H1 (cell line): ENCODE results near the gene IP6K3. TPM values are rescaled to one million over a fixed set of nuclear protein-coding genes. Genes with fewer than 3 reads are reported as not detected.

Source experiments
- CTCF ChIA-PET: fragments of 300-600 bp; sonication (Branson Sonifier 250); formaldehyde crosslinking; loops from one replicate; lab custom pipeline; 2021; ENCODE audit not compliant: partially characterized antibody; lab: Charles Lee
- POLR2A ChIA-PET: fragments of 300-600 bp; sonication (Branson Sonifier 250); formaldehyde crosslinking; loops from one replicate; lab custom pipeline; 2021; ENCODE audit warnings: inconsistent platforms; ENCODE audit not compliant: partially characterized antibody; lab: Charles Lee
- DNase-seq, 2 experiments: peaks; one replicate each; pipeline versions ENCODE4 v3.0.0 to v3.0.0-alpha.2; 2010 to 2022; ENCODE audit warnings: low spot score in 2 of 2, low read depth in 1 of 2, mixed read lengths in 1 of 2
- FAIRE-seq: peaks from 2 replicates; lab custom pipeline; 2011; peaks lifted over from hg19 to GRCh38; lab: Jason Lieb, UNC
- H2AFZ ChIP-seq: 2 replicates; pipeline ENCODE4 v1.8.1; 2012; ENCODE audit warnings: low read length, inconsistent platforms
- H2AK5ac ChIP-seq: 2 replicates; pipeline ENCODE4 v1.6.1; 2013; ENCODE audit warnings: low read depth, low read length
- H2BK120ac ChIP-seq: replicated peaks from 2 replicates; pipeline ENCODE3; 2013; ENCODE audit warnings: low read depth, low read length, inconsistent platforms
- H2BK12ac ChIP-seq: 2 replicates; pipeline ENCODE4 v1.6.1; 2013; ENCODE audit warnings: low read depth, low read length
- H2BK15ac ChIP-seq: 2 replicates; pipeline ENCODE4 v1.6.1; 2013; ENCODE audit warnings: low read length
- H2BK20ac ChIP-seq: 2 replicates; pipeline ENCODE4 v1.6.1; 2013; ENCODE audit warnings: low read length
- H2BK5ac ChIP-seq: 2 replicates; pipeline ENCODE4 v1.6.1; 2013; ENCODE audit warnings: low read depth, low read length
- H3K14ac ChIP-seq: 2 replicates; pipeline ENCODE4 v1.6.1; 2013; ENCODE audit warnings: inconsistent platforms; ENCODE audit not compliant: insufficient read length
- H3K18ac ChIP-seq: 2 replicates; pipeline ENCODE4 v1.6.1; 2013; ENCODE audit warnings: low read length; ENCODE audit errors: extremely low read depth
- H3K23ac ChIP-seq: 2 replicates; pipeline ENCODE4 v1.6.1; 2013; ENCODE audit warnings: inconsistent platforms; ENCODE audit not compliant: insufficient read length
- H3K23me2 ChIP-seq: 2 replicates; pipeline ENCODE4 v1.6.1; 2013; ENCODE audit warnings: low read depth, low read length
- H3K27ac ChIP-seq: 2 replicates; pipeline ENCODE4 v1.6.1; 2011; ENCODE audit warnings: low read depth, low read length, inconsistent platforms
- H3K27me3 ChIP-seq, 4 experiments: replicated peaks in 1 of 4; 1 replicate in 1 of 4; 2 replicates in 3 of 4; pipeline versions ENCODE4 v1.6.1 to v1.8.1; 2011 to 2013; ENCODE audit warnings: low read length in 3 of 4, mild to moderate bottlenecking in 3 of 4, inconsistent platforms in 2 of 4, mixed read lengths in 2 of 4, moderate library complexity in 1 of 4; ENCODE audit not compliant: control insufficient read depth in 3 of 4, insufficient read depth in 3 of 4; ENCODE audit errors: extremely low read depth in 1 of 4
- H3K36me3 ChIP-seq, 4 experiments: 2 replicates each; pipeline versions ENCODE4 v1.6.1 to v1.8.1; 2011 to 2013; ENCODE audit warnings: mild to moderate bottlenecking in 4 of 4, low read length in 3 of 4, moderate library complexity in 2 of 4, control low read depth in 1 of 4, inconsistent platforms in 1 of 4; ENCODE audit not compliant: insufficient read depth in 4 of 4, control insufficient read depth in 2 of 4
- H3K4ac ChIP-seq: replicated peaks from 2 replicates; pipeline ENCODE3; 2013; ENCODE audit warnings: low read length, low read depth, mixed read lengths, inconsistent platforms; ENCODE audit not compliant: insufficient read length
- H3K4me1 ChIP-seq, 4 experiments: replicated peaks in 1 of 4; 1 replicate in 1 of 4; 2 replicates in 3 of 4; pipeline versions ENCODE4 v1.6.1 to v1.8.1; 2011 to 2013; ENCODE audit warnings: low read length in 3 of 4, inconsistent platforms in 2 of 4, mixed read lengths in 1 of 4; ENCODE audit not compliant: insufficient read depth in 4 of 4, control insufficient read depth in 3 of 4
- H3K4me2 ChIP-seq, 2 experiments: 2 replicates each; pipeline versions ENCODE4 v1.6.1 to v1.8.1; 2011 to 2013; ENCODE audit warnings: low read depth in 2 of 2, low read length in 2 of 2, control low read depth in 1 of 2, inconsistent platforms in 1 of 2, mild to moderate bottlenecking in 1 of 2; ENCODE audit not compliant: insufficient read depth in 1 of 2
- H3K4me3 ChIP-seq, 4 experiments: fragments of 200-600, 300-600 bp in 1 of 4; sonication (generic), shearing (Covaris generic), sonication (Bioruptor Twin) in 1 of 4; 2 replicates each; pipeline versions ENCODE4 v1.5.1 to v1.8.1; 2011 to 2016; ENCODE audit warnings: low read length in 4 of 4, low read depth in 3 of 4, control low read depth in 2 of 4, inconsistent platforms in 2 of 4, mild to moderate bottlenecking in 2 of 4, mixed read lengths in 1 of 4, moderate library complexity in 1 of 4; ENCODE audit not compliant: insufficient read depth in 2 of 4; ENCODE audit errors: extremely low read depth in 1 of 4
- H3K56ac ChIP-seq: replicated peaks from 2 replicates; pipeline ENCODE3; 2013; ENCODE audit warnings: low read depth, mild to moderate bottlenecking, mixed read lengths, low read length, inconsistent platforms; ENCODE audit not compliant: insufficient read length
- H3K79me1 ChIP-seq: 2 replicates; pipeline ENCODE4 v1.6.1; 2013; ENCODE audit warnings: low read depth, low read length, control low read depth
- H3K79me2 ChIP-seq, 2 experiments: 2 replicates each; pipeline versions ENCODE4 v1.6.1 to v1.8.1; 2012 to 2013; ENCODE audit warnings: low read length in 2 of 2, mild to moderate bottlenecking in 2 of 2, inconsistent platforms in 1 of 2; ENCODE audit not compliant: insufficient read depth in 2 of 2, control insufficient read depth in 1 of 2
- H3K9ac ChIP-seq, 4 experiments: replicated peaks in 1 of 4; 1 replicate in 1 of 4; 2 replicates in 3 of 4; pipeline versions ENCODE4 v1.6.1 to v1.8.1; 2011 to 2013; ENCODE audit warnings: low read depth in 3 of 4, low read length in 3 of 4, control low read depth in 2 of 4, mild to moderate bottlenecking in 2 of 4, moderate library complexity in 2 of 4, inconsistent platforms in 1 of 4; ENCODE audit errors: extremely low read depth in 1 of 4
- H3K9me3 ChIP-seq, 2 experiments: 2 replicates each; pipeline versions ENCODE4 v1.6.1 to v1.8.1; 2012 to 2013; ENCODE audit warnings: mild to moderate bottlenecking in 2 of 2, moderate library complexity in 2 of 2, control low read depth in 1 of 2, inconsistent platforms in 1 of 2, low read depth in 1 of 2, low read length in 1 of 2, mixed read lengths in 1 of 2; ENCODE audit not compliant: insufficient read depth in 2 of 2
- H4K20me1 ChIP-seq, 2 experiments: replicated peaks in 1 of 2; 2 replicates each; pipeline versions ENCODE3 to v1.8.1; 2011 to 2013; ENCODE audit warnings: inconsistent platforms in 2 of 2, low read length in 2 of 2, mild to moderate bottlenecking in 1 of 2; ENCODE audit not compliant: insufficient read depth in 2 of 2, control insufficient read depth in 1 of 2
- H4K5ac ChIP-seq: 2 replicates; pipeline ENCODE4 v1.6.1; 2013; ENCODE audit warnings: low read length, low read depth, mixed read lengths, inconsistent platforms; ENCODE audit not compliant: insufficient read length
- H4K8ac ChIP-seq: 2 replicates; pipeline ENCODE4 v1.8.0; 2013; ENCODE audit warnings: mild to moderate bottlenecking, moderate library complexity, low read length, inconsistent platforms; ENCODE audit not compliant: insufficient read depth; ENCODE audit errors: extremely low read depth
- H4K91ac ChIP-seq: replicated peaks from 2 replicates; pipeline ENCODE3; 2013; ENCODE audit warnings: low read length, mixed read lengths, inconsistent platforms; ENCODE audit not compliant: insufficient read length
- CTBP2 ChIP-seq: IDR thresholded peaks from 2 replicates; pipeline ENCODE4 v1.7.0; 2011; ENCODE audit warnings: borderline replicate concordance, mild to moderate bottlenecking, moderate library complexity, mixed read lengths, low read length; ENCODE audit not compliant: insufficient read depth, insufficient read length
- KDM5A ChIP-seq: fragments of 200-600 bp; IDR thresholded peaks from 2 replicates; pipeline ENCODE4 v1.7.1; 2012; ENCODE audit warnings: mild to moderate bottlenecking, low read length, inconsistent platforms, mixed read lengths
- WGBS, 2 experiments: shearing (Covaris generic) in 1 of 2; methylation state at CpG; one replicate each; pipeline versions ENCODE4 v1.1.6 to v1.1.7; 2013 to 2015; ENCODE audit warnings: low lambda C conversion rate in 2 of 2, mixed read lengths in 2 of 2, inconsistent platforms in 1 of 2, low coverage in 1 of 2, missing lambda C conversion rate in 1 of 2; ENCODE audit not compliant: insufficient replicate concordance in 2 of 2, insufficient coverage in 1 of 2, insufficient read length in 1 of 2; ENCODE audit errors: extremely low coverage in 1 of 2, missing lambda C conversion rate in 1 of 2; 5-methylcytosine and 5-hydroxymethylcytosine counted together
- polyA plus RNA-seq, 7 experiments: library from polyadenylated mRNA; depleted of rRNA in 3 of 7; stranded (reverse) in 5 of 7; unstranded in 2 of 7; fragments of >200 nt in 5 of 7; fragments of 200-250 nt in 2 of 7; gene quantifications; 1 replicate in 5 of 7; 2 replicates in 1 of 7; 4 replicates in 1 of 7; pipeline versions ENCODE4 v1.2.1 to v1.2.3, GENCODE V29; 2011 to 2013; ENCODE audit warnings: missing spikeins in 2 of 7, mixed read lengths in 2 of 7
- total RNA-seq: library from RNA; stranded (reverse); fragmentation: NEBNext Ultra II Directional; extraction: Animal tissue kit (Norgen Biotek cat#: 25700); gene quantifications from 2 replicates; pipeline ENCODE4 v1.2.1, GENCODE V29; 2021

The IP6K3 gene
- total and polyA plus RNA-seq, 2 of the 8 experiments (the other 6 are each of a cell fraction or from before 2014, with no cell fraction given) = 0.22 to 0.73 TPM

DNA sequence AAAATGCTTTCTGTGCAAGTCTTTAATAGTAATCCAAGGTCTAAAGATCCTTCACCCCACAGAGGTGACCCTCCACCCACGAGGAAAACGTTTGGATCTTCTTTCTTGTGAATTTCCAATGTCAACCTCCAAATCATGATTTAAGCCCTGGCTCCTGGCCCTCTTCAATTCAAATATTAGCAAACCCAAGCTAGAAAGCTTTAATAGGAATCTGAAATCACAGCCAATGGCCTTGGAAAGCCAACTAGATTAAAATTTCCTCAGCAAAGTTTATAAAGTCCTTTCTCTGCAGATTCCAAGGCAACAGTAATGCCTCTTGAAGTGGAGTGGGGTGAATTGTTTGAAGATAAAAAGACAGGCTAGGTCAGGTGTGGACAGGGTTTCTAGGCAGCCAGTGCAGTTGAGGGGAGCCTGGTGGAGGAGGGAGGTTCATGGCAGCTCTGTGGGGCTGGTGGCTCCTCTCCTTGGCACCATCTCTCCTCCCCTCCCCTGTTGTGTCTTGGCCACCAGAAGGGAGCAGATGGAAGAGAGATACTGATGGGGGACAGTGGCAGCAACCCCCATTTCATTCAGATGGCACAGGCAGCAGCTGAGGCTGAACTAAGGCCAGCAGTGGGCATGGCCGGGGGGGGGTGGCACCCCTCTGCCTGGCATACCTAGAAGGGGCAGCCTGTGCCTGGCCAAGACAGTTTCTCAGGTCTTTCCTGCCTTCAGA lies 23.2 kb downstream of the IP6K3 start:
- no peaks in the 10 kb centered on the region for H3K79me1 ChIP-seq
- no peaks in the 10 kb centered on the region for H3K36me3 ChIP-seq
- H4K20me1 ChIP-seq = no peaks in the 10 kb centered on the region
- H3K27ac ChIP-seq = no peak overlapping the region
- H3K23ac ChIP-seq = no peak overlapping the region
- H2AFZ ChIP-seq = no peak overlapping the region
- H3K14ac ChIP-seq = peak overlapping the region; percentile 31
- H3K27me3 ChIP-seq = peaks cover 0 to 6% (median 0%) of the 10 kb centered on the region in 4 experiments; a peak in 3 of 7 replicates
- peak overlapping the region; percentile 19 for H4K91ac ChIP-seq
- H4K5ac ChIP-seq = no peak overlapping the region
- H2BK15ac ChIP-seq = no peak overlapping the region
- no peaks in the 10 kb centered on the region for H3K79me2 ChIP-seq
- H3K18ac ChIP-seq = no peak overlapping the region; the same call in 1 of the 2 replicates
- no peak overlapping the region for H3K4me2 ChIP-seq
- TF ChIP-seq KDM5A (no peak), CTBP2 (no peak)
- ChIA-PET CTCF (interaction anchor here (0.5 to 3.5 kb wide), 13 partner anchors 9 to 881 kb away, joined by 3 to 14 read pairs (median 3); partner anchors contain the start of gene UQCC2), POLR2A (interaction anchor here (0.9 to 2.8 kb wide), 3 partner anchors 9 to 17 kb away, joined by 3 to 15 read pairs (median 3); partner anchors contain the start of gene UQCC2)
- no peak overlapping the region for H2BK5ac ChIP-seq
- H2BK120ac ChIP-seq = no peak overlapping the region
- no peaks in the 10 kb centered on the region; a peak in 1 of 4 replicates for H3K9me3 ChIP-seq
- H3K4ac ChIP-seq = no peak overlapping the region
- DNase-seq = no peak
- H2AK5ac ChIP-seq = no peak overlapping the region
- WGBS, 2 experiments = 88% methylated on average over 3 of the region's 3 CpGs; no CpG with 5 or more reads in 1 of the 2 experiments
- H3K9ac ChIP-seq = no peak overlapping the region
- peak overlapping the region; percentile 47; the same call in 1 of the 2 replicates for H4K8ac ChIP-seq
- H3K4me3 ChIP-seq = no peak overlapping the region
- no peaks in the 10 kb centered on the region for H3K23me2 ChIP-seq
- no peak overlapping the region for H3K56ac ChIP-seq
- H3K4me1 ChIP-seq = peaks cover 3 to 8% (median 4%) of the 10 kb centered on the region in 4 experiments; a peak in 6 of 7 replicates
- FAIRE-seq = no peak
- no peak overlapping the region for H2BK12ac ChIP-seq
- H2BK20ac ChIP-seq = no peak overlapping the region
